Measurements from ENCODE around the gene KCNS1. TPM values are rescaled to one million over a fixed set of nuclear protein-coding genes. Genes with fewer than 3 reads are reported as not detected.

The KCNS1 gene
- total and polyA plus RNA-seq, 7 donors: 0.14 to 1.1 (median 0.60) TPM; not detected in 4

DNA sequence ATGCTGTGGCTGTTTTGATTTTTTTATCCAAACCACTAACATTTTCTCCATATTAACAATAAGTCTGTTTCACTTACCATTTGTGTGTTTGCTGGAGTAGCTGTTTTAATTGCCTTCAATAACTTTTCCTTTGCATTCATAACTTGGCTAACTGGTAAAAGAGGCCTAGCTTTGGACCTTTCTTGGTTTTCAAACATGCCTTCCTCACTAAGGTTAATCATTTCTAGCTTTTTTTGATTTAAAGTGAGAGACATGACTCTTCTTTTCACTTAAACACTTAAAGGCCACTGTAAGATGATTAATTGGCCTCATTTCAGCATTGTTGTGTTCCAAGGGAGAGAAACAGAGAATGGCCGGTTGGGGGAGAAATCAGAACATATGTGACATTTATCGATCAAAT is 20.5 kb upstream of the KCNS1 start:
- Histone ChIP-seq H3K27ac (no peak overlapping the region), H3K36me3 (no peaks in the 10 kb centered on the region), H3K4me1 (no peaks in the 10 kb centered on the region), H3K9me3 (peaks cover 0 to 3% (median 0%) of the 10 kb centered on the region in 4 donors), H3K27me3 (peaks cover 0 to 12% (median 0%) of the 10 kb centered on the region in 3 donors), H3K4me3 (no peak overlapping the region)
- no peak for DNase-seq
- 91 to 96% methylated on average over 2 of the region's 2 CpGs for WGBS, 2 donors
- intact Hi-C loops (cut with DNase I): no loop called here
- no peak for TF ChIP-seq EP300 (IDR thresholded peaks at IDR 0.05)
- TF ChIP-seq, protein P1, sequence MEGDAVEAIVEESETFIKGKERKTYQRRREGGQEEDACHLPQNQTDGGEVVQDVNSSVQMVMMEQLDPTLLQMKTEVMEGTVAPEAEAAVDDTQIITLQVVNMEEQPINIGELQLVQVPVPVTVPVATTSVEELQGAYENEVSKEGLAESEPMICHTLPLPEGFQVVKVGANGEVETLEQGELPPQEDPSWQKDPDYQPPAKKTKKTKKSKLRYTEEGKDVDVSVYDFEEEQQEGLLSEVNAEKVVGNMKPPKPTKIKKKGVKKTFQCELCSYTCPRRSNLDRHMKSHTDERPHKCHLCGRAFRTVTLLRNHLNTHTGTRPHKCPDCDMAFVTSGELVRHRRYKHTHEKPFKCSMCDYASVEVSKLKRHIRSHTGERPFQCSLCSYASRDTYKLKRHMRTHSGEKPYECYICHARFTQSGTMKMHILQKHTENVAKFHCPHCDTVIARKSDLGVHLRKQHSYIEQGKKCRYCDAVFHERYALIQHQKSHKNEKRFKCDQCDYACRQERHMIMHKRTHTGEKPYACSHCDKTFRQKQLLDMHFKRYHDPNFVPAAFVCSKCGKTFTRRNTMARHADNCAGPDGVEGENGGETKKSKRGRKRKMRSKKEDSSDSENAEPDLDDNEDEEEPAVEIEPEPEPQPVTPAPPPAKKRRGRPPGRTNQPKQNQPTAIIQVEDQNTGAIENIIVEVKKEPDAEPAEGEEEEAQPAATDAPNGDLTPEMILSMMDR (IDR thresholded peaks at IDR 0.05): no peak
- TF ChIP-seq POLR2AphosphoS5 (IDR thresholded peaks at IDR 0.05): no peak
- TF ChIP-seq POLR2A (IDR thresholded peaks at IDR 0.05): no peak

DNA sequence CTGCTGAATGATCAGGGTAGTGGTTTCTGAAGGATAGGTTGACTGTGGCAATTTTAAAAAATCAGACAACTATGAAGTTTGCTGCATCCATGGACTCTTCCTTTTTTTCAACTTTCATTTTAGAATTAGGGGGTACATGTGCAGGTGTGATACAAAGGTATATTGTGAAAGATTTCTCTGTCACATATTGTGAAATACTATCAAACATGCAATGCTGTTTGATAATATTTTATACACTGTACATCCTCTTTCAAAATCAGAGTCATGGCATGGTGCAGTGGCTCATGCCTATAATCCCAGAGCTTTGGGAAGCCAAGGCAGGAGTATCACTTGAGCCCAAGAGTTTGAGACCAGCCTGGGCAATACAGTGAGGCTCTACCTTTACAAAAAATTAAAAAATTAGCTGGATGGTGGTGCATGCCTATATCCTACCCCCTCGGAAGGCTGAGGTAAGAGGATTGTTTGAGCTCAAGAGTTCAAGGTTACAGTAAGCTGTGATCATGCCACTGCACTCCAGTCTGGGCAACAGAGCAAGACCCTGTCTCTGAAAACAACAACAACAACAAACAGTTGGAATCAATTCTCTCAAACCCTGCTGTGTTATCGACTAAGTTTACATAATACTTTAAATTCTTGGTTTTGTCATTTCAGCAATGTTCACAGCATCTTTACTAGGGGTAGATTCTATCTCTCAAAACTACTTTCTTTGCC is 18.8 kb upstream of the KCNS1 start:
- Histone ChIP-seq H3K9me3 (peaks cover 0 to 3% (median 0%) of the 10 kb centered on the region in 4 donors), H3K36me3 (no peaks in the 10 kb centered on the region), H3K4me3 (no peak overlapping the region), H3K27me3 (peaks cover 0 to 18% (median 0%) of the 10 kb centered on the region in 3 donors), H3K27ac (no peak overlapping the region), H3K4me1 (no peaks in the 10 kb centered on the region)
- WGBS, 2 donors: 84 to 90% methylated on average over 2 of the region's 2 CpGs
- intact Hi-C loops (cut with DNase I): no loop called here
- TF ChIP-seq POLR2A (IDR thresholded peaks at IDR 0.05) (no peak), POLR2AphosphoS5 (IDR thresholded peaks at IDR 0.05) (no peak), EP300 (IDR thresholded peaks at IDR 0.05) (no peak)
- TF ChIP-seq, protein P1 (IDR thresholded peaks at IDR 0.05): no peak
- no peak for DNase-seq

DNA sequence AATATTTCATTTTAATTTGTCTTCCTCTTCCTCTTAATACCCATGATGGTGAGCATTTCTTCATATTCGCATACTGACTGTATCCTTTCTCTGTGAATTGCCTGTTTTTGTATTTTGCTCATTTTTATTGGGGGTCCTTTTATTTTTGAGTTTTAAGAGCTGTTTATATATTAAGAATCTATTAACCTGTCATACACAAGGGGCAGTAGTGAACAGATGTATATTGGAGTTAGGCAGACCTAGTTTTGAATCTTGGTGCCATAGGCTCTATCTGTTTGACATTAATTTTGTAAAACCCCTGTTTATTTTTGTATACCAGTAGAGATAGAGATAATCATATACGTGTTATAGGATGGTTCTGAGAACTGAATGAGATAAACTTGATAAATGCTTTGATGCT is 17.1 kb upstream of the KCNS1 start:
- intact Hi-C loops (cut with DNase I): no loop called here
- TF ChIP-seq EP300 (IDR thresholded peaks at IDR 0.05): no peak
- no peak for TF ChIP-seq POLR2A (IDR thresholded peaks at IDR 0.05)
- TF ChIP-seq, protein P1 (IDR thresholded peaks at IDR 0.05): no peak
- no peak for TF ChIP-seq POLR2AphosphoS5 (IDR thresholded peaks at IDR 0.05)
- WGBS, 2 donors: 49 to 90% methylated on average over 2 of the region's 2 CpGs
- no peak overlapping the region for H3K4me3 ChIP-seq
- DNase-seq: no peak
- no peaks in the 10 kb centered on the region for H3K4me1 ChIP-seq
- H3K9me3 ChIP-seq: peaks cover 0 to 3% (median 0%) of the 10 kb centered on the region in 4 donors
- H3K27ac ChIP-seq: no peak overlapping the region
- peaks cover 0 to 18% (median 0%) of the 10 kb centered on the region in 3 donors for H3K27me3 ChIP-seq
- H3K36me3 ChIP-seq: no peaks in the 10 kb centered on the region

DNA sequence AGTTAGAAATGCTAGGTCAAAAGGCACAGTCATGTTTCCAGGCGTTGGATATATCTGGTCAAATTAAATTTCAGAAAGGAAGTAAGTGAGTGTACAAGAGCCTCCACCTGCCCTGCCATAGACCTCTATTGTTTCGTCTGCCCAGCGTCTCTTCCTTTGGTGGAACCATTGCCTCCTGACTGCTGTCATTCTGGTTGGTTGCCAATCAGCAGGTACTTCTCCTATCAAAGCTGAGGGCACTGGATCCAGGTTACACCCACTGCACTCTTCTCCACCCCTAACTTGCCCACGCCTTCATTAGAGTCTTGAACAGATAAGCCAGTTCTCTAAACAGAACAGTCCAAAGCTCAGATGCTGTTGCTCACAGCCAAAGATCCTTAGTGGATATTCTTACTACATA is 16.7 kb upstream of the KCNS1 start:
- WGBS, 2 donors: 16 to 55% methylated on average over 4 of the region's 4 CpGs
- DNase-seq: no peak
- no peak overlapping the region for H3K27ac ChIP-seq
- no peaks in the 10 kb centered on the region for H3K4me1 ChIP-seq
- no peak for TF ChIP-seq POLR2AphosphoS5 (IDR thresholded peaks at IDR 0.05)
- no peak for TF ChIP-seq POLR2A (IDR thresholded peaks at IDR 0.05)
- TF ChIP-seq, protein P1 (IDR thresholded peaks at IDR 0.05): no peak
- TF ChIP-seq EP300 (IDR thresholded peaks at IDR 0.05): no peak
- H3K27me3 ChIP-seq: peaks cover 0 to 18% (median 0%) of the 10 kb centered on the region in 3 donors
- no peaks in the 10 kb centered on the region for H3K36me3 ChIP-seq
- no peak overlapping the region for H3K4me3 ChIP-seq
- H3K9me3 ChIP-seq: peaks cover 0 to 3% (median 0%) of the 10 kb centered on the region in 4 donors
- intact Hi-C loops (cut with DNase I): no loop called here

Data from sigmoid colon (tissue), 7 donors.